CD4-positive, alpha-beta T cell (primary cell): ENCODE results near the gene ARIH1. TPM values are rescaled to one million over a fixed set of nuclear protein-coding genes. Genes with fewer than 3 reads are reported as not detected.
A peak's percentile ranks its signal among the peaks of the same experiment; 100 is the strongest.

Experiments
- ATAC-seq: fragments of 200-7000 bp; cut with Tn5 transposase; one replicate; pipeline ENCODE4 v1.10.0; 2022; ENCODE audit warnings: mild to moderate bottlenecking; ENCODE audit not compliant: poor library complexity
- CTCF ChIA-PET: fragments of 350-600 bp; sonication (Branson Sonifier 250); formaldehyde crosslinking; loops from one replicate; lab custom pipeline; 2021; ENCODE audit warnings: antibody characterized with exemption, inconsistent platforms; lab: Charles Lee
- POLR2A ChIA-PET: fragments of 350-600 bp; sonication (Branson Sonifier 250); formaldehyde crosslinking; loops from one replicate; lab custom pipeline; 2021; ENCODE audit warnings: antibody characterized with exemption, inconsistent platforms; lab: Charles Lee
- DNase-seq, 14 experiments: peaks; one replicate each; pipeline ENCODE4 v3.0.0-alpha.2; 2013 to 2020; ENCODE audit warnings: mixed read lengths in 2 of 14
- H3K27ac ChIP-seq, 2 donors: one replicate each; pipeline versions ENCODE4 v1.5.1 to v1.7.0; 2013; ENCODE audit warnings: low read length in 2 of 2, low read depth in 1 of 2, mild to moderate bottlenecking in 1 of 2
- H3K27me3 ChIP-seq, 2 experiments: 1 replicate in 1 of 2; 2 replicates in 1 of 2; pipeline versions ENCODE4 v1.6.1 to v1.7.0; 2013; ENCODE audit warnings: low read length in 2 of 2, control low read depth in 1 of 2, mild to moderate bottlenecking in 1 of 2, moderate library complexity in 1 of 2; ENCODE audit not compliant: insufficient read depth in 2 of 2, control insufficient read depth in 1 of 2
- H3K36me3 ChIP-seq: one replicate; pipeline ENCODE4 v1.6.1; 2013; ENCODE audit warnings: low read length, control low read depth; ENCODE audit not compliant: insufficient read depth
- H3K4me1 ChIP-seq: one replicate; pipeline ENCODE4 v1.6.1; 2013; ENCODE audit warnings: low read length, control low read depth; ENCODE audit not compliant: insufficient read depth
- H3K4me3 ChIP-seq: one replicate; pipeline ENCODE4 v1.5.1; 2013; ENCODE audit warnings: mild to moderate bottlenecking, low read length, moderate library complexity
- H3K9me3 ChIP-seq, 2 experiments: 1 replicate in 1 of 2; 2 replicates in 1 of 2; pipeline versions ENCODE4 v1.6.1 to v1.7.0; 2013; ENCODE audit warnings: low read length in 2 of 2, mild to moderate bottlenecking in 2 of 2, control low read depth in 1 of 2, moderate library complexity in 1 of 2; ENCODE audit not compliant: control insufficient read depth in 1 of 2, insufficient read depth in 1 of 2
- H3K27ac Mint-ChIP-seq: one replicate; pipeline ENCODE4 v1.8.0; 2020; ENCODE audit warnings: mixed read lengths
- H3K27me3 Mint-ChIP-seq: one replicate; pipeline ENCODE4 v1.8.0; 2021; ENCODE audit warnings: mixed read lengths
- H3K36me3 Mint-ChIP-seq: one replicate; pipeline ENCODE4 v1.8.0; 2021; ENCODE audit warnings: low read depth, mixed read lengths
- H3K4me1 Mint-ChIP-seq: one replicate; pipeline ENCODE4 v1.8.0; 2021; ENCODE audit warnings: low read depth, mixed read lengths
- H3K4me3 Mint-ChIP-seq: one replicate; pipeline ENCODE4 v1.8.0; 2020; ENCODE audit warnings: mild to moderate bottlenecking, mixed read lengths
- H3K9me3 Mint-ChIP-seq: one replicate; pipeline ENCODE4 v1.8.0; 2020; ENCODE audit warnings: mixed read lengths
- intact Hi-C, 2 experiments: fragments of 100-400 bp; cut with DNase I in 1 of 2; cut with micrococcal nuclease in 1 of 2; formaldehyde crosslinking; loops; one replicate each; pipeline versions ENCODE4 v1.15.1 to v1.9.0; 2023 to 2025; cut with DNase I, micrococcal nuclease
- total RNA-seq, 174 experiments: library from RNA in 2 of 174; stranded (reverse) in 2 of 174; gene quantifications; one replicate each; pipeline ENCODE4 v1.2.3 and lab custom pipeline; 2021 to 2026
- TF ChIP-seq, protein P1 (sequence below): fragments of 200-600 bp; IDR thresholded peaks from one replicate; pipeline ENCODE4 v1.8.0; 2022; ENCODE audit warnings: antibody characterized with exemption, mild to moderate bottlenecking

The ARIH1 gene
- total RNA-seq, 2 experiments from 2014 or later, result 281 to 283 TPM

- CTCF ChIA-PET, result interaction anchor here (1.0 kb wide), 1 partner anchor 9 kb away, joined by 3 read pairs; no protein-coding TSS in a partner anchor
- intact Hi-C loops, result no loop called here
- Histone ChIP-seq H3K4me3 (no peak overlapping the region), H3K9me3 (no peaks in the 10 kb centered on the region), H3K27me3 (no peaks in the 10 kb centered on the region), H3K36me3 (peaks cover 19% of the 10 kb centered on the region), H3K4me1 (peaks cover 7% of the 10 kb centered on the region), H3K27ac (no peak overlapping the region)
- peaks cover 48% of the 10 kb centered on the region for H3K36me3 Mint-ChIP-seq
- no peak overlapping the region for H3K4me3 Mint-ChIP-seq
- H3K27me3 Mint-ChIP-seq, result no peaks in the 10 kb centered on the region
- TF ChIP-seq, protein P1, sequence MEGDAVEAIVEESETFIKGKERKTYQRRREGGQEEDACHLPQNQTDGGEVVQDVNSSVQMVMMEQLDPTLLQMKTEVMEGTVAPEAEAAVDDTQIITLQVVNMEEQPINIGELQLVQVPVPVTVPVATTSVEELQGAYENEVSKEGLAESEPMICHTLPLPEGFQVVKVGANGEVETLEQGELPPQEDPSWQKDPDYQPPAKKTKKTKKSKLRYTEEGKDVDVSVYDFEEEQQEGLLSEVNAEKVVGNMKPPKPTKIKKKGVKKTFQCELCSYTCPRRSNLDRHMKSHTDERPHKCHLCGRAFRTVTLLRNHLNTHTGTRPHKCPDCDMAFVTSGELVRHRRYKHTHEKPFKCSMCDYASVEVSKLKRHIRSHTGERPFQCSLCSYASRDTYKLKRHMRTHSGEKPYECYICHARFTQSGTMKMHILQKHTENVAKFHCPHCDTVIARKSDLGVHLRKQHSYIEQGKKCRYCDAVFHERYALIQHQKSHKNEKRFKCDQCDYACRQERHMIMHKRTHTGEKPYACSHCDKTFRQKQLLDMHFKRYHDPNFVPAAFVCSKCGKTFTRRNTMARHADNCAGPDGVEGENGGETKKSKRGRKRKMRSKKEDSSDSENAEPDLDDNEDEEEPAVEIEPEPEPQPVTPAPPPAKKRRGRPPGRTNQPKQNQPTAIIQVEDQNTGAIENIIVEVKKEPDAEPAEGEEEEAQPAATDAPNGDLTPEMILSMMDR, result no peak
- no peak overlapping the region for H3K27ac Mint-ChIP-seq
- POLR2A ChIA-PET, result no interaction called here
- ATAC-seq, result no peak
- peaks cover 90% of the 10 kb centered on the region for H3K4me1 Mint-ChIP-seq
- H3K9me3 Mint-ChIP-seq, result no peaks in the 10 kb centered on the region
- DNase-seq, result no peak
These were observed 23.3 kb downstream of the ARIH1 start for GRCh38 chr15:72497402-72497801.

DNA sequence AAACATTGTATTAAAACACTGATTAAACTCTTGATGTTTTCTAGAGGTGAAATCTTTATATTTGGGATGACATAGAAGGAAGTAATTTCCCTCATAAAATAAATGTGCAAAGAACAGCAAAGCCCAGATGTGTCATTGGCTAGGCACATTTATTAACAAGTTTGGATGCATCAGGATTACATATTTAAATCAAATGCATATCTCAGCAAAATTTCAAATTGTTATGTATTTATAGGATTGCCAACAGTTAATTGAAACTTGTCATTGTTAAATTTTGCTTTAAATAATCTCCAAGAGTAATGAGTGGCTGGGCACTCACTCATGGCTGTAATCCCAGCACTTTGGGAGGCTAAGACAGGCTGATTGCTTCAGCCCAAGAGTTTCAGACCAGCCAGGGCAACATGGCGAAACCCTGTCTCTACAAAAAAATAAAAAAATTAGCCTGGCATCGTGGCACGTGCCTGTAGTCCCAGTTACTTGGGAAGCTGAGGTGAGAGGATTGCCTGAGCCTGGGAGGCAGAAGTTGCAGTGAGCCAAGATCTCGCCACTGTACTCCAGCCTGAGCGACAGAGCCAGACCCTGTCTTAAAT is 28.2 kb downstream of the ARIH1 start:
- Mint-ChIP-seq H3K27ac (no peak overlapping the region), H3K9me3 (no peaks in the 10 kb centered on the region), H3K36me3 (peaks cover 60% of the 10 kb centered on the region), H3K27me3 (no peaks in the 10 kb centered on the region), H3K4me3 (no peak overlapping the region), H3K4me1 (peaks cover 75% of the 10 kb centered on the region)
- TF ChIP-seq, protein P1, result no peak
- Histone ChIP-seq H3K27ac (no peak overlapping the region), H3K4me3 (no peak overlapping the region), H3K9me3 (no peaks in the 10 kb centered on the region), H3K4me1 (peaks cover 16% of the 10 kb centered on the region), H3K36me3 (peaks cover 13% of the 10 kb centered on the region), H3K27me3 (no peaks in the 10 kb centered on the region)
- intact Hi-C loops, result no loop called here
- ATAC-seq (no peak), DNase-seq (no peak)
- CTCF ChIA-PET, result no interaction called here
- POLR2A ChIA-PET, result no interaction called here

DNA sequence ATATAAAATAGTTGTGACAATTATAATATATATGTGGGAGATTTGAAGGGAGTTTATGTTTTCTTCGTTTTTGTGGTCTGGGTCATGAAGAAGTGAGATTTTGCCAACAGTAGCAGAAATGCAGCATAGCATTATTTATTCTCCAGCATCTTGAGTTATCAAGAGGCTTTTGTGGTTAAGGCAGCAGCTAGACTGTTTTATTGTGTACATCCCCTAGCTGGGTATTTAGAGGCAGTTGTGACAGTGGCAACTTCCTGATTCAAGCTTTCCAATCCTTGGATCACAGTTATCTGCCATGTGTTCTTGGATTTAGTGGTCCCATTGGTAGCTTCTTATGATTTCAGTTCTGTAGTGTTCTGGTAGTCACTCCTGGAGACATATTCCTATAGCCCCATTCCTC is 29.0 kb downstream of the ARIH1 start:
- intact Hi-C loops, result no loop called here
- Histone ChIP-seq H3K4me3 (no peak overlapping the region), H3K9me3 (no peaks in the 10 kb centered on the region), H3K4me1 (peaks cover 16% of the 10 kb centered on the region), H3K27me3 (no peaks in the 10 kb centered on the region), H3K36me3 (peaks cover 9% of the 10 kb centered on the region), H3K27ac (no peak overlapping the region)
- no peak overlapping the region for H3K27ac Mint-ChIP-seq
- peak; percentile 26 for ATAC-seq
- DNase-seq, result peak in 1 of 14 experiments; percentile 20
- POLR2A ChIA-PET, result interaction anchor here (0.5 kb wide), 1 partner anchor 133 kb away, joined by 3 read pairs; no protein-coding TSS in a partner anchor
- TF ChIP-seq, protein P1, result no peak
- H3K36me3 Mint-ChIP-seq, result peaks cover 51% of the 10 kb centered on the region
- CTCF ChIA-PET, result no interaction called here
- H3K4me1 Mint-ChIP-seq, result peaks cover 75% of the 10 kb centered on the region
- H3K4me3 Mint-ChIP-seq, result no peak overlapping the region
- H3K27me3 Mint-ChIP-seq, result no peaks in the 10 kb centered on the region
- no peaks in the 10 kb centered on the region for H3K9me3 Mint-ChIP-seq
